AG08395 (cell line): Measurements from ENCODE around the gene RAB23.

ENCODE experiments used
- DNase-seq: peaks from one replicate; pipeline ENCODE4 v3.0.0; 2012; ENCODE audit warnings: mixed read lengths, low spot score

RAB23 gene

GRCh38 chr6:57221936-57222742 is at the start of gene RAB23:
TSS of gene RAB23 (minus strand) at chr6:57222307. CDS start at chr6:57210380, 11,927 bp downstream.
- DNase-seq: peak; percentile 97

- DNase-seq: no peak
These were observed 46.2 kb upstream of the RAB23 start for GRCh38 chr6:57268294-57268640.

- peak; percentile 91 for DNase-seq
These were observed 45.6 kb upstream of the RAB23 start for GRCh38 chr6:57267586-57268293.

- DNase-seq: no peak
These were observed 43.7 kb upstream of the RAB23 start for GRCh38 chr6:57265755-57266221.

- no peak for DNase-seq
These were observed 41.6 kb upstream of the RAB23 start for GRCh38 chr6:57263739-57264138.

- DNase-seq: peak; percentile 64
These were observed 41.0 kb upstream of the RAB23 start for GRCh38 chr6:57262901-57263694.

- peak; percentile 61 for DNase-seq
These were observed 40.4 kb upstream of the RAB23 start for GRCh38 chr6:57262488-57262887.

- no peak for DNase-seq
These were observed 39.8 kb upstream of the RAB23 start for GRCh38 chr6:57261926-57262325.

GRCh38 chr6:57259064-57259463 is 37.0 kb upstream of the RAB23 start:
- DNase-seq: no peak

GRCh38 chr6:57257911-57258541 is 35.9 kb upstream of the RAB23 start:
- DNase-seq: peak; percentile 73

GRCh38 chr6:57256541-57256940 is 34.4 kb upstream of the RAB23 start:
- DNase-seq: no peak

- no peak for DNase-seq
These were observed 33.5 kb upstream of the RAB23 start for GRCh38 chr6:57255451-57256169.

- no peak for DNase-seq
These were observed 32.1 kb upstream of the RAB23 start for GRCh38 chr6:57254055-57254717.

- peak; percentile 62 for DNase-seq
These were observed 30.9 kb upstream of the RAB23 start for GRCh38 chr6:57252975-57253374.

- no peak for DNase-seq
These were observed 30.0 kb upstream of the RAB23 start for GRCh38 chr6:57252137-57252536.

GRCh38 chr6:57250348-57250747 is 28.2 kb upstream of the RAB23 start:
- no peak for DNase-seq

GRCh38 chr6:57248311-57248895 is 26.3 kb upstream of the RAB23 start:
- DNase-seq: no peak

- no peak for DNase-seq
These were observed 25.5 kb upstream of the RAB23 start for GRCh38 chr6:57247603-57248002.

- DNase-seq: no peak
These were observed 24.2 kb upstream of the RAB23 start for GRCh38 chr6:57246307-57246706.

- no peak for DNase-seq
These were observed 21.8 kb upstream of the RAB23 start for GRCh38 chr6:57243954-57244353.
